Measurements from ENCODE around the gene MSI2.

MSI2 gene

GRCh38 chr17:57566721-57567120, 310.4 kb downstream of the MSI2 start:
- DNase-seq, result no peak

GRCh38 chr17:57567251-57567650, 310.9 kb downstream of the MSI2 start:
- DNase-seq, result no peak

- no peak for DNase-seq
Observed at GRCh38 chr17:57568340-57568739, 312.0 kb downstream of the MSI2 start.

- no peak for DNase-seq
Observed at GRCh38 chr17:57569021-57569420, 312.7 kb downstream of the MSI2 start.

- DNase-seq, result no peak
Observed at GRCh38 chr17:57569853-57570252, 313.5 kb downstream of the MSI2 start.

- DNase-seq, result no peak
Observed at GRCh38 chr17:57570724-57571344, 314.5 kb downstream of the MSI2 start.

GRCh38 chr17:57572062-57572461, 315.7 kb downstream of the MSI2 start:
- no peak for DNase-seq

GRCh38 chr17:57572600-57572999, 316.3 kb downstream of the MSI2 start:
- DNase-seq, result no peak

GRCh38 chr17:57574040-57574513, 317.8 kb downstream of the MSI2 start:
- DNase-seq, result no peak

GRCh38 chr17:57576744-57577143, 320.4 kb downstream of the MSI2 start:
- no peak for DNase-seq

- no peak for DNase-seq
Observed at GRCh38 chr17:57577751-57578607, 321.7 kb downstream of the MSI2 start.

- no peak for DNase-seq
Observed at GRCh38 chr17:57578608-57579225, 322.4 kb downstream of the MSI2 start.

- DNase-seq, result no peak
Observed at GRCh38 chr17:57579245-57579644, 322.9 kb downstream of the MSI2 start.

GRCh38 chr17:57580055-57580739, 323.9 kb downstream of the MSI2 start:
- DNase-seq, result no peak

GRCh38 chr17:57582881-57583756, 326.8 kb downstream of the MSI2 start:
- no peak for DNase-seq

GRCh38 chr17:57584050-57584551, 327.8 kb downstream of the MSI2 start:
- DNase-seq, result no peak

GRCh38 chr17:57585341-57586195, 329.2 kb downstream of the MSI2 start:
- no peak for DNase-seq

GRCh38 chr17:57586196-57586740, 329.9 kb downstream of the MSI2 start:
- DNase-seq, result no peak

GRCh38 chr17:57586742-57587141, 330.4 kb downstream of the MSI2 start:
- no peak for DNase-seq

- DNase-seq, result no peak
Observed at GRCh38 chr17:57587193-57587969, 331.1 kb downstream of the MSI2 start.
